K562 (cell line): ENCODE measurements around the gene SLC22A4. TPM values are rescaled to one million over a fixed set of nuclear protein-coding genes. Genes with fewer than 3 reads are reported as not detected.

Source experiments
- CEBPB ChIP-seq: fragments of 450-650 bp; IDR thresholded peaks from 2 replicates; pipeline ENCODE4 v1.6.1; 2016; ENCODE audit warnings: missing genetic modification characterization, missing compliant biosample characterization
- CREB5 ChIP-seq: fragments of 250-450 bp; sonication (Bioruptor Pico); IDR thresholded peaks from 2 replicates; pipeline ENCODE4 v1.5.0; 2020; ENCODE audit warnings: mild to moderate bottlenecking
- E2F6 ChIP-seq, 2 experiments: IDR thresholded peaks; 2 replicates each; pipeline ENCODE4 v1.6.1; 2011; ENCODE audit warnings: borderline replicate concordance in 1 of 2, control low read depth in 1 of 2, low read depth in 1 of 2, low read length in 1 of 2, mild to moderate bottlenecking in 1 of 2, mixed read lengths in 1 of 2, moderate library complexity in 1 of 2; ENCODE audit not compliant: insufficient read depth in 1 of 2, insufficient read length in 1 of 2, poor library complexity in 1 of 2, severe bottlenecking in 1 of 2; ENCODE audit errors: extremely low read depth in 1 of 2
- IRF1 ChIP-seq: sonication (generic); formaldehyde crosslinking; IDR thresholded peaks from 2 replicates; pipeline ENCODE4 v1.8.0; 2022; ENCODE audit warnings: missing genetic modification reagents, mild to moderate bottlenecking, borderline replicate concordance
- MECOM ChIP-seq: fragments of 250-450 bp; sonication (Bioruptor Pico); IDR thresholded peaks from 2 replicates; pipeline ENCODE4 v1.8.0; 2022; ENCODE audit warnings: inconsistent platforms
- RBM14 ChIP-seq: fragments of 200-400 bp; formaldehyde crosslinking; IDR thresholded peaks from 2 replicates; pipeline ENCODE4 v1.6.1; 2018; ENCODE audit warnings: low read depth, mild to moderate bottlenecking, low read length, moderate library complexity, borderline replicate concordance; ENCODE audit not compliant: insufficient read depth
- RBM15 ChIP-seq: fragments of 200-400 bp; formaldehyde crosslinking; IDR thresholded peaks from 2 replicates; pipeline ENCODE4 v1.6.1; 2018; ENCODE audit warnings: mild to moderate bottlenecking, low read length, moderate library complexity; ENCODE audit not compliant: insufficient read depth
- RBM17 ChIP-seq: fragments of 200-400 bp; formaldehyde crosslinking; IDR thresholded peaks from 2 replicates; pipeline ENCODE4 v1.6.1; 2017; ENCODE audit warnings: low read depth, mild to moderate bottlenecking, low read length, borderline replicate concordance
- USF2 ChIP-seq: sonication (generic); formaldehyde crosslinking; IDR thresholded peaks from 2 replicates; pipeline ENCODE4 v1.5.0; 2020; ENCODE audit warnings: missing genetic modification reagents
- ZBTB12 ChIP-seq: fragments of 250-450 bp; sonication (Bioruptor Pico); IDR thresholded peaks from 2 replicates; pipeline ENCODE4 v1.4.0; 2020
- ZBTB17 ChIP-seq: fragments of 450-650 bp; formaldehyde crosslinking; IDR thresholded peaks from 2 replicates; pipeline ENCODE4 v1.4.0; 2020; ENCODE audit warnings: mild to moderate bottlenecking
- ZBTB49 ChIP-seq: sonication (generic); formaldehyde crosslinking; IDR thresholded peaks from 2 replicates; pipeline ENCODE4 v1.8.0; 2022; ENCODE audit warnings: missing genetic modification reagents, mild to moderate bottlenecking, borderline replicate concordance
- ZBTB9 ChIP-seq: fragments of 450-650 bp; formaldehyde crosslinking; IDR thresholded peaks from 2 replicates; pipeline ENCODE4 v1.4.0; 2020; ENCODE audit warnings: mild to moderate bottlenecking, moderate library complexity
- ZNF232 ChIP-seq: sonication (generic); formaldehyde crosslinking; IDR thresholded peaks from 2 replicates; pipeline ENCODE4 v1.8.0; 2022; ENCODE audit warnings: mild to moderate bottlenecking, missing genetic modification reagents
- polyA plus RNA-seq, 8 experiments: library from polyadenylated mRNA; depleted of rRNA in 4 of 8; stranded (reverse) in 5 of 8; unstranded in 3 of 8; fragments of >200 nt; fragmentation: Nextera tagmentation in 2 of 8; fragmentation: Illumina TruSeq in 1 of 8; extraction: Ambion mirVana in 2 of 8; extraction: Trizol in 1 of 8; gene quantifications; 2 replicates each; pipeline versions ENCODE4 v1.2.1 to v1.2.3, GENCODE V29; 2011 to 2014; ENCODE audit warnings: inconsistent platforms in 1 of 8, missing spikeins in 1 of 8
- total RNA-seq, 7 experiments: library from RNA; depleted of rRNA in 6 of 7; stranded (reverse); fragments of >200 nt in 6 of 7; fragmentation: Illumina TruSeq in 2 of 7; extraction: Trizol in 2 of 7; gene quantifications; 2 replicates each; pipeline versions ENCODE4 v1.2.1 to v1.2.3, GENCODE V29; 2011 to 2021; ENCODE audit warnings: low replicate concordance in 1 of 7

The SLC22A4 gene
- total and polyA plus RNA-seq, 9 of the 15 experiments (the other 6 are each of a cell fraction or from before 2014, with no cell fraction given) = 2.7 to 9.5 (median 6.2) TPM

- TF ChIP-seq CREB5 (CRISPR knock-in tag) (no peak), ZNF232 (CRISPR knock-in tag) (no peak; the same call in 1 of the 2 replicates), E2F6 (IDR thresholded peaks at IDR 0.05; ENCODE audit: borderline replicate concordance in 1 of 2, extremely low read depth in 1 of 2, insufficient read depth in 1 of 2, insufficient read length in 1 of 2, low read depth in 1 of 2, low read length in 1 of 2, poor library complexity in 1 of 2, severe bottlenecking in 1 of 2) (peak; percentile 7 to 38), ZBTB17 (CRISPR knock-in tag) (0 out of 2 replicates have a peak, but pooled peaks have one; percentile 43), IRF1 (no peak), ZBTB9 (CRISPR knock-in tag) (0 out of 2 replicates have a peak, but pooled peaks have one; percentile 47), RBM15 (no peak), ZBTB49 (CRISPR knock-in tag) (no peak), ZBTB12 (CRISPR knock-in tag) (no peak; the same call in 1 of the 2 replicates), CEBPB (tag) (peak; percentile 69), RBM14 (0 out of 2 replicates have a peak, but pooled peaks have one; percentile 57), MECOM (CRISPR knock-in tag) (peak; percentile 55; the same call in 1 of the 2 replicates), RBM17 (no peak), USF2 (CRISPR knock-in tag) (no peak)
These were observed 865 bp upstream of the SLC22A4 start (continued) for GRCh38 chr5:132293066-132293991.
